A549 (cell line): ENCODE results near the gene STMN3.

Experiments
- ATOH8 ChIP-seq: fragments of 250-450 bp; sonication (Bioruptor Pico); IDR thresholded peaks from 2 replicates; pipeline ENCODE4 v1.5.0; 2020; ENCODE audit warnings: low read depth, mild to moderate bottlenecking, moderate library complexity
- CEBPB ChIP-seq, 2 experiments: fragments of >200 bp in 1 of 2; sonication (Bioruptor Twin) in 1 of 2; formaldehyde crosslinking in 1 of 2; IDR thresholded peaks; 2 replicates each; pipeline ENCODE4 v1.6.1; 2012 to 2016
- CHD4 ChIP-seq: fragments of 200-600 bp; sonication (generic); IDR thresholded peaks from 2 replicates; pipeline ENCODE4 v1.6.1; 2016; ENCODE audit warnings: antibody characterized with exemption, mild to moderate bottlenecking, borderline replicate concordance
- CTCF ChIP-seq: fragments of >200 bp; sonication (Bioruptor Twin); formaldehyde crosslinking; IDR thresholded peaks from 3 replicates; pipeline ENCODE4 v1.5.1; 2016
- EP300 ChIP-seq, 2 experiments: fragments of >200 bp; sonication (Bioruptor Twin); formaldehyde crosslinking; IDR thresholded peaks; 2 replicates in 1 of 2; 3 replicates in 1 of 2; pipeline ENCODE4 v1.6.1; 2016 to 2017
- ESRRA ChIP-seq: fragments of 150-350 bp; IDR thresholded peaks from 2 replicates; pipeline ENCODE4 v1.6.1; 2014; ENCODE audit warnings: mild to moderate bottlenecking, low read length, borderline replicate concordance
- MAFK ChIP-seq: fragments of 450-650 bp; IDR thresholded peaks from 2 replicates; pipeline ENCODE4 v1.6.1; 2014; ENCODE audit not compliant: partially characterized antibody
- MYC ChIP-seq: IDR thresholded peaks from 2 replicates; pipeline ENCODE4 v1.6.1; 2012; ENCODE audit warnings: mild to moderate bottlenecking, inconsistent platforms, low read length, improper control_type of control experiment, borderline replicate concordance
- RAD21 ChIP-seq, 2 experiments: fragments of >200 bp in 1 of 2; sonication (Bioruptor Twin) in 1 of 2; formaldehyde crosslinking in 1 of 2; IDR thresholded peaks in 1 of 2; conservative IDR thresholded peaks in 1 of 2; 2 replicates in 1 of 2; 3 replicates in 1 of 2; pipeline ENCODE4 v1.6.1; 2012 to 2018; ENCODE audit warnings: inconsistent platforms in 1 of 2
- SMC3 ChIP-seq: fragments of >200 bp; sonication (Bioruptor Twin); formaldehyde crosslinking; IDR thresholded peaks from 3 replicates; pipeline ENCODE4 v1.6.1; 2018; ENCODE audit warnings: inconsistent platforms
- ZNF302 ChIP-seq: fragments of 250-450 bp; sonication (Bioruptor Pico); IDR thresholded peaks from 2 replicates; pipeline ENCODE4 v1.9.0; 2021; ENCODE audit warnings: inconsistent platforms, mild to moderate bottlenecking, moderate library complexity
- TF ChIP-seq, protein P1 (sequence below): IDR thresholded peaks from 2 replicates; pipeline ENCODE4 v1.6.1; 2012
- TF ChIP-seq, protein P2 (sequence below): fragments of 200-600 bp; sonication (generic); IDR thresholded peaks from 2 replicates; pipeline ENCODE4 v1.6.1; 2016; ENCODE audit warnings: antibody characterized with exemption, mild to moderate bottlenecking, moderate library complexity
- TF ChIP-seq, protein P3 (sequence below): IDR thresholded peaks from 2 replicates; pipeline ENCODE4 v1.6.1; 2012; ENCODE audit warnings: low read depth, borderline replicate concordance

DNA sequence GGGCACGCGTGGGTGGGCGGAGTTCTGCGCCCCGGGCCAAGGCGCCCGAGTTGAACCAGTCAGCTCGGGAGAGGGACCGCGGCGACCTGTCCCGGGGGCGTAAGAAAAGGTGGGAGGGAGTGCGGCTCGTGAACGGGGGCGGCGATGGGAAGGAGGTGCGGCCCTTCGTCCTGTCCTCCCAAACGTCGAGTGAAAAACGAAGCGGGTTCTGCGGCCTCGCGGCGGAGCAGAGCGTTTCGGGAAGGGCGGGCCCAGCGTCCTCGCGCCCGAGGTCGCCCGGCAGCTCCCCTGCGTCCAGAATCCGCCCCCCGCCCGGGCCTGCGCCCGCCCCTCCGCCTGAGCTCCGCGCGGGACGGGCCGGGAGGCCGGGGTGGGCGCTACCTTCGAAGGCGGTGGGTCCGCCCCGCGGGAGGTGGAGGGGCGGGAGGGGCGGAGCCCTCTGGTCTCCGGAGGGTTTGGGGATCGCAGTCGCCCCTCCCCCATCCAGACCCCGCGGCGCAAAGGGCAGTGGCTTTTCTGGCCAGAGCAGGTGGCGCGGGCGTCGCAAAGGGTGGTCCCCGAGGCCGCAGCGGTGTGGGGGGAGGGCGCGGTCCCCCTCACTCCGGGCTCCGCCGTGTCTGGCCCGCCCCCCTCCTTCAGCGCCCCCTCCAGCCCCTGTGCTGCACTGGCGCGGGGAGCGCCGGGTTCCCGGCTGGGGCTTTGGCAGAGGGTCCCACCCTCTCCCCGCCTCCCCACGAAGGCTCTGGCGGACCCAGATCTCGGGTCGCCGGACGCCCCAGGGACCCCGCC is 838 bp downstream of the STMN3 start:
- TF ChIP-seq ESRRA (no peak), SMC3 (no peak), CTCF (no peak), CEBPB (IDR thresholded peaks at IDR 0.05) (no peak), RAD21 (conservative IDR thresholded peaks at IDR 0.05 in 1 of 2, IDR thresholded peaks at IDR 0.05 in 1 of 2) (no peak), ATOH8 (CRISPR knock-in tag) (no peak), ZNF302 (CRISPR knock-in tag) (no peak), EP300 (IDR thresholded peaks at IDR 0.05) (no peak), MYC (no peak), MAFK (no peak), CHD4 (no peak)
- TF ChIP-seq, protein P1, sequence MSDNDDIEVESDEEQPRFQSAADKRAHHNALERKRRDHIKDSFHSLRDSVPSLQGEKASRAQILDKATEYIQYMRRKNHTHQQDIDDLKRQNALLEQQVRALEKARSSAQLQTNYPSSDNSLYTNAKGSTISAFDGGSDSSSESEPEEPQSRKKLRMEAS, result no peak
- TF ChIP-seq, protein P2, sequence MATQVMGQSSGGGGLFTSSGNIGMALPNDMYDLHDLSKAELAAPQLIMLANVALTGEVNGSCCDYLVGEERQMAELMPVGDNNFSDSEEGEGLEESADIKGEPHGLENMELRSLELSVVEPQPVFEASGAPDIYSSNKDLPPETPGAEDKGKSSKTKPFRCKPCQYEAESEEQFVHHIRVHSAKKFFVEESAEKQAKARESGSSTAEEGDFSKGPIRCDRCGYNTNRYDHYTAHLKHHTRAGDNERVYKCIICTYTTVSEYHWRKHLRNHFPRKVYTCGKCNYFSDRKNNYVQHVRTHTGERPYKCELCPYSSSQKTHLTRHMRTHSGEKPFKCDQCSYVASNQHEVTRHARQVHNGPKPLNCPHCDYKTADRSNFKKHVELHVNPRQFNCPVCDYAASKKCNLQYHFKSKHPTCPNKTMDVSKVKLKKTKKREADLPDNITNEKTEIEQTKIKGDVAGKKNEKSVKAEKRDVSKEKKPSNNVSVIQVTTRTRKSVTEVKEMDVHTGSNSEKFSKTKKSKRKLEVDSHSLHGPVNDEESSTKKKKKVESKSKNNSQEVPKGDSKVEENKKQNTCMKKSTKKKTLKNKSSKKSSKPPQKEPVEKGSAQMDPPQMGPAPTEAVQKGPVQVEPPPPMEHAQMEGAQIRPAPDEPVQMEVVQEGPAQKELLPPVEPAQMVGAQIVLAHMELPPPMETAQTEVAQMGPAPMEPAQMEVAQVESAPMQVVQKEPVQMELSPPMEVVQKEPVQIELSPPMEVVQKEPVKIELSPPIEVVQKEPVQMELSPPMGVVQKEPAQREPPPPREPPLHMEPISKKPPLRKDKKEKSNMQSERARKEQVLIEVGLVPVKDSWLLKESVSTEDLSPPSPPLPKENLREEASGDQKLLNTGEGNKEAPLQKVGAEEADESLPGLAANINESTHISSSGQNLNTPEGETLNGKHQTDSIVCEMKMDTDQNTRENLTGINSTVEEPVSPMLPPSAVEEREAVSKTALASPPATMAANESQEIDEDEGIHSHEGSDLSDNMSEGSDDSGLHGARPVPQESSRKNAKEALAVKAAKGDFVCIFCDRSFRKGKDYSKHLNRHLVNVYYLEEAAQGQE, result no peak
- TF ChIP-seq, protein P3, sequence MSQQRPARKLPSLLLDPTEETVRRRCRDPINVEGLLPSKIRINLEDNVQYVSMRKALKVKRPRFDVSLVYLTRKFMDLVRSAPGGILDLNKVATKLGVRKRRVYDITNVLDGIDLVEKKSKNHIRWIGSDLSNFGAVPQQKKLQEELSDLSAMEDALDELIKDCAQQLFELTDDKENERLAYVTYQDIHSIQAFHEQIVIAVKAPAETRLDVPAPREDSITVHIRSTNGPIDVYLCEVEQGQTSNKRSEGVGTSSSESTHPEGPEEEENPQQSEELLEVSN, result no peak
